OCI-LY1 (cell line): ENCODE results near the gene PRRG4.
"Not testable (repeated sequence)": the region's sequence is repeated elsewhere in the genome, so short reads cannot be mapped to it uniquely, and the experiment has no call there.

Experiments
- H2AFZ ChIP-seq: fragments of 200-600 bp; sonication (generic), shearing (Covaris generic); 2 replicates; pipeline ENCODE4 v1.6.0; 2014; ENCODE audit warnings: antibody characterized with exemption, mild to moderate bottlenecking, low read length
- H3F3A ChIP-seq: fragments of 200-600 bp; sonication (generic), shearing (Covaris generic); 2 replicates; pipeline ENCODE4 v1.6.0; 2014; ENCODE audit warnings: mild to moderate bottlenecking, antibody characterized with exemption, low read length, moderate library complexity; ENCODE audit not compliant: insufficient read depth
- H3K27ac ChIP-seq: fragments of 200-600 bp; sonication (generic); 2 replicates; pipeline ENCODE4 v1.5.1; 2014; ENCODE audit warnings: low read length, mixed run types, mild to moderate bottlenecking, low read depth; ENCODE audit not compliant: poor library complexity, severe bottlenecking
- H3K27me3 ChIP-seq: fragments of 200-600 bp; sonication (generic); 2 replicates; pipeline ENCODE4 v1.6.0; 2014; ENCODE audit warnings: antibody characterized with exemption, mild to moderate bottlenecking, low read length, moderate library complexity; ENCODE audit not compliant: insufficient read depth
- H3K36me3 ChIP-seq: fragments of 200-600 bp; sonication (generic); 2 replicates; pipeline ENCODE4 v1.6.1; 2014; ENCODE audit warnings: mild to moderate bottlenecking, antibody characterized with exemption, low read length, moderate library complexity, mixed read lengths; ENCODE audit not compliant: insufficient read depth
- H3K4me1 ChIP-seq: fragments of 200-600 bp; sonication (generic); 2 replicates; pipeline ENCODE4 v1.5.1; 2014; ENCODE audit warnings: mild to moderate bottlenecking, low read length, moderate library complexity; ENCODE audit not compliant: insufficient read depth, severe bottlenecking
- H3K4me2 ChIP-seq: fragments of 200-600 bp; sonication (generic), shearing (Covaris generic); 2 replicates; pipeline ENCODE4 v1.6.1; 2014; ENCODE audit warnings: low read length
- H3K4me3 ChIP-seq: fragments of 200-600 bp; sonication (generic); 2 replicates; pipeline ENCODE4 v1.5.1; 2014; ENCODE audit warnings: low read length, low read depth, mild to moderate bottlenecking, mixed read lengths; ENCODE audit not compliant: poor library complexity, severe bottlenecking
- H3K79me2 ChIP-seq: fragments of 200-600 bp; shearing (Covaris generic); 2 replicates; pipeline ENCODE4 v1.6.1; 2016; ENCODE audit warnings: mixed run types, low read length, mixed read lengths; ENCODE audit not compliant: insufficient read depth
- H3K9ac ChIP-seq: fragments of 200-600 bp; sonication (generic), shearing (Covaris generic); 2 replicates; pipeline ENCODE4 v1.6.1; 2014; ENCODE audit warnings: mild to moderate bottlenecking, low read length, mixed read lengths
- H3K9me2 ChIP-seq: fragments of 200-600 bp; sonication (generic), shearing (Covaris generic); 2 replicates; pipeline ENCODE4 v1.6.1; 2014; ENCODE audit warnings: low read depth, mild to moderate bottlenecking, low read length, mixed read lengths
- H3K9me3 ChIP-seq: fragments of 200-600 bp; shearing (Covaris generic); 2 replicates; pipeline ENCODE4 v1.6.1; 2014; ENCODE audit warnings: low read length, mixed read lengths
- H4K20me1 ChIP-seq: fragments of 200-600 bp; sonication (generic), shearing (Covaris generic); 2 replicates; pipeline ENCODE4 v1.6.0; 2016; ENCODE audit warnings: mild to moderate bottlenecking, low read length; ENCODE audit not compliant: insufficient read depth
- EZH2 ChIP-seq: fragments of 200-600 bp; sonication (generic), shearing (Covaris generic); IDR thresholded peaks from 2 replicates; pipeline ENCODE4 v1.8.0; 2017; ENCODE audit warnings: borderline replicate concordance, mixed run types, mild to moderate bottlenecking, antibody characterized with exemption, low read length, moderate library complexity, mixed read lengths
- TF ChIP-seq, protein P1 (sequence below): fragments of 200-600 bp; sonication (generic), shearing (Covaris generic); IDR thresholded peaks from 2 replicates; pipeline ENCODE4 v1.5.1; 2017; ENCODE audit warnings: mild to moderate bottlenecking, antibody characterized with exemption, low read length, moderate library complexity, mixed read lengths

The PRRG4 gene

DNA sequence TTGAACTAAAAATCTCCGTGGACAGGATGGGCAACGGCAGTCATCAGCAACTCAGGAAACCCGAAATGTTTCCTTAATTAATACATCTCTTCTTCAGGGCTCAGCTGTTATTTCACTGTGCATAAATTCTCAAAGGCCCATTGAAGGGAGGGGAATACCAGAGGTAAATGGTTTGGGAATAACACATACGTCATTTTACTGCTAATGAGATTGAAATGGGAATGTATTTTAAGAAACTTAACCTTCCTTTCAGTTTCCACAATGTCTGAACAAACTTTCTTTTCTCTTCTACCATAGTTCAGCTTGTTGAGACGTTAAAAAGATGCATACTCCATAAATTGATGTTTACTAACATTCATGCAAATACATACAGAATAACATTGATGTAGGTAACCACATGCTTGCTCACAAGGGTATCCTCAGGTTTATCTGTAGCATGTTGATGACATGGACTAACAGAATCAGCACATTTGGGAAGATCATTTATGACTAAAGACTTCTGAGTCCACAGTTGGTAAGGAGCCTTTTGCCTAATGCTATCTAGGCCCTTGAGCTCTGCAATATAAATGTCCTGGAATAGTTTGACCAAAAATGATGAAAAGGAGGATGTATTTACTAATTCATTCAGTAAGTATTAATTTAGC is 7.7 kb upstream of the PRRG4 start:
- H3K4me2 ChIP-seq = no peak overlapping the region
- H3K9me2 ChIP-seq = no peaks in the 10 kb centered on the region
- H3K9ac ChIP-seq = no peak overlapping the region
- H3K4me3 ChIP-seq = no peak overlapping the region
- no peaks in the 10 kb centered on the region for H4K20me1 ChIP-seq
- no peaks in the 10 kb centered on the region for H3K4me1 ChIP-seq
- H3K27me3 ChIP-seq = no peaks in the 10 kb centered on the region
- no peaks in the 10 kb centered on the region for H3K36me3 ChIP-seq
- no peaks in the 10 kb centered on the region for H3K9me3 ChIP-seq
- H3F3A ChIP-seq = no peaks in the 10 kb centered on the region
- TF ChIP-seq, protein P1, sequence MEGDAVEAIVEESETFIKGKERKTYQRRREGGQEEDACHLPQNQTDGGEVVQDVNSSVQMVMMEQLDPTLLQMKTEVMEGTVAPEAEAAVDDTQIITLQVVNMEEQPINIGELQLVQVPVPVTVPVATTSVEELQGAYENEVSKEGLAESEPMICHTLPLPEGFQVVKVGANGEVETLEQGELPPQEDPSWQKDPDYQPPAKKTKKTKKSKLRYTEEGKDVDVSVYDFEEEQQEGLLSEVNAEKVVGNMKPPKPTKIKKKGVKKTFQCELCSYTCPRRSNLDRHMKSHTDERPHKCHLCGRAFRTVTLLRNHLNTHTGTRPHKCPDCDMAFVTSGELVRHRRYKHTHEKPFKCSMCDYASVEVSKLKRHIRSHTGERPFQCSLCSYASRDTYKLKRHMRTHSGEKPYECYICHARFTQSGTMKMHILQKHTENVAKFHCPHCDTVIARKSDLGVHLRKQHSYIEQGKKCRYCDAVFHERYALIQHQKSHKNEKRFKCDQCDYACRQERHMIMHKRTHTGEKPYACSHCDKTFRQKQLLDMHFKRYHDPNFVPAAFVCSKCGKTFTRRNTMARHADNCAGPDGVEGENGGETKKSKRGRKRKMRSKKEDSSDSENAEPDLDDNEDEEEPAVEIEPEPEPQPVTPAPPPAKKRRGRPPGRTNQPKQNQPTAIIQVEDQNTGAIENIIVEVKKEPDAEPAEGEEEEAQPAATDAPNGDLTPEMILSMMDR = no peak
- TF ChIP-seq EZH2 = no peak
- no peak overlapping the region for H2AFZ ChIP-seq
- no peak overlapping the region for H3K27ac ChIP-seq
- H3K79me2 ChIP-seq = no peaks in the 10 kb centered on the region

DNA sequence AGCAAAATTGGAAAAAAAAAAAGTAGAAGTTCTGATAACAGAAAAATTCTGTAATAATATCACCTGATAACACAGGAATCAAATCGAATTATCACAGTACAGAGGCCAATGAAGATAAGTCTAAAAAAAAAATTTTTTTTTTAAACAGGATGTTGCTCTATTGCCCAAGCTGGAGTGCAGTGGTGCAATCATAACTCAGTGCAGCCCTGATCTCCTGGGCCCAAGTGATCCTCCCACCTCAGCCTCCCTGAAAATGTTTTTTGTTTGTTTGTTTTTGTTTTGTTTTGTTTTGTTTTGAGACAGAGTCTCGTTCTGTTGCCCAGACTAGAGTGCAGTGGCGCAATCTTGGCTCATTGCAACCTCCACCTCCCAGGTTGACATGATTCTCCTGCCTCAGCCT is 6.1 kb upstream of the PRRG4 start:
- not testable (repeated sequence) for H3K27ac ChIP-seq, H3K4me2 ChIP-seq, H3K9ac ChIP-seq, H4K20me1 ChIP-seq, H3K9me3 ChIP-seq, H2AFZ ChIP-seq, H3K79me2 ChIP-seq, H3K36me3 ChIP-seq, H3K27me3 ChIP-seq, H3K4me1 ChIP-seq, H3K4me3 ChIP-seq, H3F3A ChIP-seq, H3K9me2 ChIP-seq

DNA sequence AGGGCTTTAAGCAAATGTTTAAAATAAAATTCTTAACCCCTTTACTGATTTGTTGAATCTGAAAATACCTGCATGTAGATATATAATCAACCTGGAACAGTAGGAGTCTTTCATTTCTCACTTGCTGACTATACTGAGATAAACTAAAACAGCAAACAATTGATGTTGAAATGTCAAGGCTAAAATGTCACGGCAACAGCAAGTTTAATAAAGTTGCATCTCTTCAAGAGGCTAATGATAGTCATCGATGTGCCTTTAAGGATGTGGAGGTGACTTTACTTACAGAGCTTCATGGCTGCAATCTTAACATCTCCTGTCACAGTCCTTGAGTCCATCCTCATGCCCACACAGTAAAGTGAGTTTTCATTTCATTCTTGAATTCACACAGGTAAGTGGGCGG is 3.6 kb upstream of the PRRG4 start:
- H3K4me2 ChIP-seq = no peak overlapping the region
- H3K79me2 ChIP-seq = no peaks in the 10 kb centered on the region
- TF ChIP-seq, protein P1 = no peak
- TF ChIP-seq EZH2 = no peak
- H3F3A ChIP-seq = no peaks in the 10 kb centered on the region
- H3K36me3 ChIP-seq = no peaks in the 10 kb centered on the region
- H2AFZ ChIP-seq = no peak overlapping the region
- H3K27ac ChIP-seq = no peak overlapping the region
- no peak overlapping the region for H3K4me3 ChIP-seq
- peaks cover 4% of the 10 kb centered on the region for H3K4me1 ChIP-seq
- H4K20me1 ChIP-seq = no peaks in the 10 kb centered on the region
- no peaks in the 10 kb centered on the region for H3K9me2 ChIP-seq
- no peaks in the 10 kb centered on the region for H3K9me3 ChIP-seq
- H3K27me3 ChIP-seq = no peaks in the 10 kb centered on the region
- no peak overlapping the region for H3K9ac ChIP-seq

DNA sequence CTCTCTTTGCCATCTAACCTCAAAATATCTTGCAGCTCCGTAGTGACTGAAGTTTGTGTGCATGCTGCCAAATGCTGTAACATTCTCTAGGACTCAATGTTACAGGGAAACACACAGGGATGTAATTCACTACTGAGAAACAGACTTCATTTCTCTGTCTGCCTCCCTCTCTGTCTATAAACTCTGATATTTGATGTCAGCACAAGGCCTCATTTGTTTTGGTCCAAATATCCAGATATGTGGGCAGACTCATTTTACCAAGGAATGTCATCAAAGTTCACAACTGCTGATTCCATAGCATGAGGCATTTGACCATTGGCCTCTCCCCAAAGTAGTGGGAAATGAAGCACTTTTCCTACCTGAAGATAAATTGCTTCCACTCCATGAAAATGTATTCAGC is 2.5 kb upstream of the PRRG4 start:
- Histone ChIP-seq H3F3A (no peaks in the 10 kb centered on the region), H3K27me3 (no peaks in the 10 kb centered on the region), H3K9me2 (no peaks in the 10 kb centered on the region), H3K9me3 (no peaks in the 10 kb centered on the region), H3K79me2 (no peaks in the 10 kb centered on the region), H2AFZ (no peak overlapping the region), H3K9ac (no peak overlapping the region), H3K4me1 (peaks cover 4% of the 10 kb centered on the region), H3K4me2 (no peak overlapping the region), H4K20me1 (no peaks in the 10 kb centered on the region), H3K27ac (no peak overlapping the region), H3K4me3 (no peak overlapping the region), H3K36me3 (no peaks in the 10 kb centered on the region)
- TF ChIP-seq, protein P1 = no peak
- TF ChIP-seq EZH2 = no peak
